ENCODE data around the gene ARMC3. TPM values are rescaled to one million over a fixed set of nuclear protein-coding genes. Genes with fewer than 3 reads are reported as not detected.
"Not testable (repeated sequence)": the region's sequence is repeated elsewhere in the genome, so short reads cannot be mapped to it uniquely, and the experiment has no call there.

Gene ARMC3
- total RNA-seq, 1 donor from 2014 or later = 0.23 TPM

DNA sequence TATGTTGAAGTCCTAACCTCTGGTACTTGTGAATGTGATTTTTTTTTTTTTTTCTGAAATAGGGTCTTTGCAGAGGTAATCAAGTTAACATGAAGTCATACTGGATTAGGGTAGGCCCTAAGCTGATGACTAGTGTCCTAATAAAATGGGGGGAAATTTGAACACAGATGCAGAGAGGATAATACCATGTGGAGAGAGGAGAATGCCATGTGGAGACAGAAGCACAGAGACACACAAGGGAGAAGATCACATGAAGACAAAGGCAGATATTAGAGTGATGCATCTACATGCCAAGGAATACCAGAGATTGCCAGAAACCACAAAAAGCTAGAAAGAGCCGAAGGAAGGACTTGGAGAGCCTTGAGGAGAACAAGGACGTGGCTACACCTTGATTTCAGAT lies 28.5 kb upstream of the ARMC3 start:
- peak; percentile 1 for DNase-seq (ENCODE audit: low read depth)
- Mint-ChIP-seq H3K27ac (ENCODE audit: unreplicated experiment) (no peak overlapping the region), H3K4me1 (ENCODE audit: low read depth, unreplicated experiment) (no peaks in the 10 kb centered on the region), H3K36me3 (ENCODE audit: low read depth, unreplicated experiment) (no peaks in the 10 kb centered on the region), H3K9me3 (ENCODE audit: unreplicated experiment) (peaks cover 4% of the 10 kb centered on the region), H3K4me3 (ENCODE audit: unreplicated experiment) (no peak overlapping the region), H3K27me3 (ENCODE audit: low read depth, unreplicated experiment) (no peaks in the 10 kb centered on the region)
- peak; percentile 26 for FAIRE-seq
- Histone ChIP-seq H3K4me3 (ENCODE audit: insufficient read depth, low read depth, low read length) (no peak overlapping the region), H3K4me1 (ENCODE audit: insufficient read depth, low read length) (no peaks in the 10 kb centered on the region), H4K20me1 (ENCODE audit: insufficient read depth, low read length) (no peaks in the 10 kb centered on the region), H2AFZ (ENCODE audit: low read depth, low read length) (no peak overlapping the region), H3K27me3 (ENCODE audit: insufficient read depth, low read length) (no peaks in the 10 kb centered on the region), H3K36me3 (ENCODE audit: insufficient read depth, low read length) (no peaks in the 10 kb centered on the region), H3K4me2 (ENCODE audit: low read length) (no peak overlapping the region), H3K27ac (ENCODE audit: low read depth, low read length) (no peak overlapping the region), H3K9ac (ENCODE audit: low read length) (no peak overlapping the region), H3K9me3 (ENCODE audit: insufficient read depth, low read depth, low read length) (no peaks in the 10 kb centered on the region), H3K79me2 (ENCODE audit: insufficient read depth, low read length) (no peaks in the 10 kb centered on the region)
- TF ChIP-seq, protein P1, sequence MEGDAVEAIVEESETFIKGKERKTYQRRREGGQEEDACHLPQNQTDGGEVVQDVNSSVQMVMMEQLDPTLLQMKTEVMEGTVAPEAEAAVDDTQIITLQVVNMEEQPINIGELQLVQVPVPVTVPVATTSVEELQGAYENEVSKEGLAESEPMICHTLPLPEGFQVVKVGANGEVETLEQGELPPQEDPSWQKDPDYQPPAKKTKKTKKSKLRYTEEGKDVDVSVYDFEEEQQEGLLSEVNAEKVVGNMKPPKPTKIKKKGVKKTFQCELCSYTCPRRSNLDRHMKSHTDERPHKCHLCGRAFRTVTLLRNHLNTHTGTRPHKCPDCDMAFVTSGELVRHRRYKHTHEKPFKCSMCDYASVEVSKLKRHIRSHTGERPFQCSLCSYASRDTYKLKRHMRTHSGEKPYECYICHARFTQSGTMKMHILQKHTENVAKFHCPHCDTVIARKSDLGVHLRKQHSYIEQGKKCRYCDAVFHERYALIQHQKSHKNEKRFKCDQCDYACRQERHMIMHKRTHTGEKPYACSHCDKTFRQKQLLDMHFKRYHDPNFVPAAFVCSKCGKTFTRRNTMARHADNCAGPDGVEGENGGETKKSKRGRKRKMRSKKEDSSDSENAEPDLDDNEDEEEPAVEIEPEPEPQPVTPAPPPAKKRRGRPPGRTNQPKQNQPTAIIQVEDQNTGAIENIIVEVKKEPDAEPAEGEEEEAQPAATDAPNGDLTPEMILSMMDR (IDR thresholded peaks at IDR 0.05; ENCODE audit: insufficient read depth, low read depth, low read length) = no peak

DNA sequence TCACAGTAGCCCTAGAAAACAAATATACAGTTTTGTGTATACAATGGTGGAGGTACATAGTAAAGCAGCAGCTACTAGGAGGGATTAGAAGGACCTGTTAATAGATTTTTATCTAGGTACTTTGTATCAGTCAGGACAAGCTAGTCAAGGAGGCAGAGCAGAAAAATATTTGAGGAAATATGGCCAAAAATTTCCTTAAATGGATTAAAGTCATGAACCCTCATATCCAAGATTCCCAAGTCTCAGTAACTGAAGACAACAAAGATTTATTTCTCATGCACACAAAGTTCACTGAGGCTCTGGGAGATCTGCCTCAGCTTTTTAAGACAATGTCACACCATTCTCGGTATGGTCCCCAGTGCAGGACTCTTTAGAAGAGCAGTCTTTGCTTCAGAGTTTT lies 28.1 kb upstream of the ARMC3 start:
- Histone ChIP-seq H3K27me3 (ENCODE audit: insufficient read depth, low read length) (no peaks in the 10 kb centered on the region), H4K20me1 (ENCODE audit: insufficient read depth, low read length) (no peaks in the 10 kb centered on the region), H3K4me3 (ENCODE audit: insufficient read depth, low read depth, low read length) (no peak overlapping the region), H2AFZ (ENCODE audit: low read depth, low read length) (no peak overlapping the region), H3K4me2 (ENCODE audit: low read length) (no peak overlapping the region), H3K9me3 (ENCODE audit: insufficient read depth, low read depth, low read length) (no peaks in the 10 kb centered on the region), H3K9ac (ENCODE audit: low read length) (no peak overlapping the region), H3K36me3 (ENCODE audit: insufficient read depth, low read length) (no peaks in the 10 kb centered on the region), H3K4me1 (ENCODE audit: insufficient read depth, low read length) (no peaks in the 10 kb centered on the region), H3K27ac (ENCODE audit: low read depth, low read length) (no peak overlapping the region), H3K79me2 (ENCODE audit: insufficient read depth, low read length) (no peaks in the 10 kb centered on the region)
- Mint-ChIP-seq H3K4me3 (ENCODE audit: unreplicated experiment) (no peak overlapping the region), H3K9me3 (ENCODE audit: unreplicated experiment) (peaks cover 4% of the 10 kb centered on the region), H3K27ac (ENCODE audit: unreplicated experiment) (no peak overlapping the region), H3K27me3 (ENCODE audit: low read depth, unreplicated experiment) (no peaks in the 10 kb centered on the region), H3K36me3 (ENCODE audit: low read depth, unreplicated experiment) (no peaks in the 10 kb centered on the region), H3K4me1 (ENCODE audit: low read depth, unreplicated experiment) (no peaks in the 10 kb centered on the region)
- FAIRE-seq (no peak), DNase-seq (ENCODE audit: low read depth) (no peak)
- TF ChIP-seq, protein P1 (IDR thresholded peaks at IDR 0.05; ENCODE audit: insufficient read depth, low read depth, low read length) = no peak
- TF ChIP-seq EZH2 (IDR thresholded peaks at IDR 0.05; ENCODE audit: insufficient read depth, low read length) = no peak

DNA sequence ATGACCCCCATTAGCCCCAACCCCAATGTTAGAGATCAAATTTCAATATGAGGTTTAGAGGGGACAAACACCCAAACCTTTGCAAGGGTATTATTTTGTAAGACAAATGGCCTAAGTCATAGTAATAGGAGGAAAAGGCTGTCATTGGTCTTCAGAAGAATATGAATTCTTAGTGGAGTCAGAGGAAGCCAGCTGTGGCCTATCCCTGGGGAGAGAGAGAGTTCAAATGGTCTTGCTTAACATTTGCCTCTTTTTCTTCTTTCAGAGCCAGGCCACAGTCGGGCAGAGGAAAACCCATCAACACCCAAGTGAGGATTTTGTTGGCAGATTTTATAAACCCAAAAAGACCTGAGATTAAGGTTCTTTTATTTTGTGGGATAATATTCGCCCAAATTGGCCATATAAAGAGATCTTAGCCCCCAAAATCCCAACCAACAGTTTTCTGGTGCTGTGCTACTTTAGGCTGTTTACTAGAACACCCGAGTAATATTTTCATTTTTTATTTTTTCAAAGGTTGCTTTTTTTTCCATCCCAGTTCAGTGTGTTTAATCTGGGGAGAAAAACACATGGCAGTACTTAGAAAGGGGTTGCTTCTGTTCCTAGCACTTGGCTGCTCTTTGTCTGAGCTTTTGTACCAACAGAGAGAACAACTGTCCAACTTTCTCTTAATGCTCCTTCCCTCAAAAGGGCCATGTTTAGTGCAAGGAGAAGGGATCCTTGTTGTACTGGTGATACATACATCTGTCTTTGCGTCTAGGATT lies 26.8 kb upstream of the ARMC3 start:
- no peak for DNase-seq (ENCODE audit: low read depth)
- no peak overlapping the region for H3K9ac ChIP-seq (ENCODE audit: low read length)
- H3K79me2 ChIP-seq (ENCODE audit: insufficient read depth, low read length) = no peaks in the 10 kb centered on the region
- no peaks in the 10 kb centered on the region for H3K27me3 ChIP-seq (ENCODE audit: insufficient read depth, low read length)
- no peak for TF ChIP-seq EZH2 (IDR thresholded peaks at IDR 0.05; ENCODE audit: insufficient read depth, low read length)
- TF ChIP-seq, protein P1 (IDR thresholded peaks at IDR 0.05; ENCODE audit: insufficient read depth, low read depth, low read length) = no peak
- H2AFZ ChIP-seq (ENCODE audit: low read depth, low read length) = no peak overlapping the region
- Mint-ChIP-seq H3K4me1 (ENCODE audit: low read depth, unreplicated experiment) (no peaks in the 10 kb centered on the region), H3K9me3 (ENCODE audit: unreplicated experiment) (peaks cover 4% of the 10 kb centered on the region), H3K36me3 (ENCODE audit: low read depth, unreplicated experiment) (no peaks in the 10 kb centered on the region), H3K27me3 (ENCODE audit: low read depth, unreplicated experiment) (no peaks in the 10 kb centered on the region), H3K4me3 (ENCODE audit: unreplicated experiment) (no peak overlapping the region), H3K27ac (ENCODE audit: unreplicated experiment) (no peak overlapping the region)
- FAIRE-seq = no peak
- H3K36me3 ChIP-seq (ENCODE audit: insufficient read depth, low read length) = no peaks in the 10 kb centered on the region
- H3K4me1 ChIP-seq (ENCODE audit: insufficient read depth, low read length) = no peaks in the 10 kb centered on the region
- H3K9me3 ChIP-seq (ENCODE audit: insufficient read depth, low read depth, low read length) = no peaks in the 10 kb centered on the region
- H3K4me2 ChIP-seq (ENCODE audit: low read length) = no peak overlapping the region
- H4K20me1 ChIP-seq (ENCODE audit: insufficient read depth, low read length) = no peaks in the 10 kb centered on the region
- no peak overlapping the region for H3K27ac ChIP-seq (ENCODE audit: low read depth, low read length)
- H3K4me3 ChIP-seq (ENCODE audit: insufficient read depth, low read depth, low read length) = no peak overlapping the region

DNA sequence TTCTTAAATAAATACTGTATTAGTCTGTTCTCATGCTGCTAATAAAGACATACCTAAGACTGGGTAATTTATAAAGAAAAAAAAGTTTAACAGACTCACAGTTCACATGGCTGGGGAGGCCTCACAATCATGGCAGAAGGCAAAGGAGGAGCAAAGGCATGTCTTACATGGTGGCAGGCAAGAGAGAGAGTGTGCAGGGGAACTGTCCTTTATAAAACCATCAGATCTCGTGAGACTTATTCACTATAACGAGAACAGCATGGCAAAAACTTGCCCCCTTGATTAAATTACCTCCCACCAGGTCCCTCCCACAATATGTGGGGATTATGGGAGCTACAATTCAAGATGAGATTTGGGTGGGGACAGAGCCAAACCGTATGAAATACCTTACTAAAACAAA lies 25.7 kb upstream of the ARMC3 start:
- H3K27me3 Mint-ChIP-seq (ENCODE audit: low read depth, unreplicated experiment); H3K36me3 Mint-ChIP-seq (ENCODE audit: low read depth, unreplicated experiment); H3K27ac Mint-ChIP-seq (ENCODE audit: unreplicated experiment); H4K20me1 ChIP-seq (ENCODE audit: insufficient read depth, low read length); H3K4me3 ChIP-seq (ENCODE audit: insufficient read depth, low read depth, low read length); FAIRE-seq; H2AFZ ChIP-seq (ENCODE audit: low read depth, low read length); H3K9ac ChIP-seq (ENCODE audit: low read length); H3K4me3 Mint-ChIP-seq (ENCODE audit: unreplicated experiment); H3K4me1 ChIP-seq (ENCODE audit: insufficient read depth, low read length); H3K36me3 ChIP-seq (ENCODE audit: insufficient read depth, low read length); H3K9me3 ChIP-seq (ENCODE audit: insufficient read depth, low read depth, low read length); H3K27me3 ChIP-seq (ENCODE audit: insufficient read depth, low read length); H3K27ac ChIP-seq (ENCODE audit: low read depth, low read length); H3K9me3 Mint-ChIP-seq (ENCODE audit: unreplicated experiment); H3K79me2 ChIP-seq (ENCODE audit: insufficient read depth, low read length); DNase-seq (ENCODE audit: low read depth); H3K4me2 ChIP-seq (ENCODE audit: low read length); H3K4me1 Mint-ChIP-seq (ENCODE audit: low read depth, unreplicated experiment): not testable (repeated sequence)

Measured in astrocyte (in vitro differentiated cells and primary cell).